ENCODE measurements around the gene P2RX4. TPM values are rescaled to one million over a fixed set of nuclear protein-coding genes. Genes with fewer than 3 reads are reported as not detected.

Gene P2RX4
- polyA plus RNA-seq, 3 donors: 61.8 to 87.7 (median 74.7) TPM

GRCh38 chr12:121214166-121214777 lies 4.3 kb downstream of the P2RX4 start:
- Histone ChIP-seq H3K4me2 (replicated peaks; ENCODE audit: extremely low read depth, low read length, poor library complexity, severe bottlenecking) (peak overlapping the region; percentile 55), H3K9ac (ENCODE audit: insufficient read depth, low read length, poor library complexity, severe bottlenecking) (peak overlapping the region; percentile 68), H3K9me3 (replicated peaks in 1 of 2; ENCODE audit: control insufficient read depth in 1 of 2, insufficient read depth in 1 of 2, low read length in 2 of 2) (no peaks in the 10 kb centered on the region), H3K27ac (ENCODE audit: low read depth in 1 of 2, low read length in 2 of 2) (peak overlapping the region; percentile 95 to 97), H3K27me3 (ENCODE audit: control insufficient read depth in 2 of 2, insufficient read depth in 2 of 2, low read length in 2 of 2) (no peaks in the 10 kb centered on the region), H4K20me1 (ENCODE audit: insufficient read depth, low read length) (no peaks in the 10 kb centered on the region), H3K36me3 (replicated peaks in 1 of 2; ENCODE audit: control insufficient read depth in 1 of 2, insufficient read depth in 2 of 2, low read length in 2 of 2) (peaks cover 24 to 30% of the 10 kb centered on the region in 2 donors), H3K4me1 (ENCODE audit: control insufficient read depth in 1 of 2, insufficient read depth in 2 of 2, low read length in 2 of 2) (peaks cover 54 to 60% of the 10 kb centered on the region in 2 donors), H3K79me2 (ENCODE audit: insufficient read depth, low read length) (peaks cover 75% of the 10 kb centered on the region), H3K4me3 (replicated peaks in 1 of 3; ENCODE audit: low read depth in 2 of 3, low read length in 3 of 3) (peak overlapping the region in 1 of 3 experiments; percentile 41), H2AFZ (ENCODE audit: insufficient read depth, low read depth, low read length, poor library complexity, severe bottlenecking) (no peak overlapping the region)
- TF ChIP-seq, protein P1, sequence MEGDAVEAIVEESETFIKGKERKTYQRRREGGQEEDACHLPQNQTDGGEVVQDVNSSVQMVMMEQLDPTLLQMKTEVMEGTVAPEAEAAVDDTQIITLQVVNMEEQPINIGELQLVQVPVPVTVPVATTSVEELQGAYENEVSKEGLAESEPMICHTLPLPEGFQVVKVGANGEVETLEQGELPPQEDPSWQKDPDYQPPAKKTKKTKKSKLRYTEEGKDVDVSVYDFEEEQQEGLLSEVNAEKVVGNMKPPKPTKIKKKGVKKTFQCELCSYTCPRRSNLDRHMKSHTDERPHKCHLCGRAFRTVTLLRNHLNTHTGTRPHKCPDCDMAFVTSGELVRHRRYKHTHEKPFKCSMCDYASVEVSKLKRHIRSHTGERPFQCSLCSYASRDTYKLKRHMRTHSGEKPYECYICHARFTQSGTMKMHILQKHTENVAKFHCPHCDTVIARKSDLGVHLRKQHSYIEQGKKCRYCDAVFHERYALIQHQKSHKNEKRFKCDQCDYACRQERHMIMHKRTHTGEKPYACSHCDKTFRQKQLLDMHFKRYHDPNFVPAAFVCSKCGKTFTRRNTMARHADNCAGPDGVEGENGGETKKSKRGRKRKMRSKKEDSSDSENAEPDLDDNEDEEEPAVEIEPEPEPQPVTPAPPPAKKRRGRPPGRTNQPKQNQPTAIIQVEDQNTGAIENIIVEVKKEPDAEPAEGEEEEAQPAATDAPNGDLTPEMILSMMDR (IDR thresholded peaks at IDR 0.05): no peak
- H3K36me3 Mint-ChIP-seq: peaks cover 34 to 54% of the 10 kb centered on the region in 2 donors
- H3K27me3 Mint-ChIP-seq (ENCODE audit: low read depth in 3 of 3): peaks cover 0 to 2% (median 0%) of the 10 kb centered on the region in 3 donors
- H3K9me3 Mint-ChIP-seq: peaks cover 0 to 2% (median 0%) of the 10 kb centered on the region in 7 donors
- WGBS (ENCODE audit: insufficient coverage): 81% methylated on average over 7 of the region's 11 CpGs
- peak overlapping the region; percentile 98 to 100 (median 99) for H3K27ac Mint-ChIP-seq
- peak overlapping the region; percentile 57 to 62 for H3K4me3 Mint-ChIP-seq
- H3K4me1 Mint-ChIP-seq: peaks cover 54% of the 10 kb centered on the region
- intact Hi-C loops (cut with micrococcal nuclease): loop anchor here (1.0 to 5.0 kb wide), 4 partner anchors 37 to 70 kb away; no protein-coding TSS in a partner anchor
- peak; percentile 91 to 98 (median 96) for DNase-seq

GRCh38 chr12:121214855-121215745 lies 5.2 kb downstream of the P2RX4 start:
- 92% methylated on average over 4 of the region's 14 CpGs for WGBS (ENCODE audit: insufficient coverage)
- Mint-ChIP-seq H3K27ac (peak overlapping the region; percentile 98 to 100 (median 99)), H3K9me3 (no peaks in the 10 kb centered on the region), H3K4me1 (peaks cover 53% of the 10 kb centered on the region), H3K4me3 (peak overlapping the region; percentile 57 to 62), H3K36me3 (peaks cover 40 to 58% of the 10 kb centered on the region in 2 donors), H3K27me3 (ENCODE audit: low read depth in 3 of 3) (peaks cover 0 to 3% (median 0%) of the 10 kb centered on the region in 3 donors)
- Histone ChIP-seq H3K36me3 (replicated peaks in 1 of 2; ENCODE audit: control insufficient read depth in 1 of 2, insufficient read depth in 2 of 2, low read length in 2 of 2) (peaks cover 28 to 38% of the 10 kb centered on the region in 2 donors), H4K20me1 (ENCODE audit: insufficient read depth, low read length) (no peaks in the 10 kb centered on the region), H3K4me3 (replicated peaks in 1 of 3; ENCODE audit: low read depth in 2 of 3, low read length in 3 of 3) (peak overlapping the region in 1 of 3 experiments; percentile 41), H2AFZ (ENCODE audit: insufficient read depth, low read depth, low read length, poor library complexity, severe bottlenecking) (no peak overlapping the region), H3K9ac (ENCODE audit: insufficient read depth, low read length, poor library complexity, severe bottlenecking) (peak overlapping the region; percentile 68), H3K27me3 (ENCODE audit: control insufficient read depth in 2 of 2, insufficient read depth in 2 of 2, low read length in 2 of 2) (no peaks in the 10 kb centered on the region), H3K79me2 (ENCODE audit: insufficient read depth, low read length) (peaks cover 74% of the 10 kb centered on the region), H3K4me1 (ENCODE audit: control insufficient read depth in 1 of 2, insufficient read depth in 2 of 2, low read length in 2 of 2) (peaks cover 50 to 56% of the 10 kb centered on the region in 2 donors), H3K9me3 (replicated peaks in 1 of 2; ENCODE audit: control insufficient read depth in 1 of 2, insufficient read depth in 1 of 2, low read length in 2 of 2) (no peaks in the 10 kb centered on the region), H3K27ac (ENCODE audit: low read depth in 1 of 2, low read length in 2 of 2) (peak overlapping the region; percentile 95 to 97), H3K4me2 (replicated peaks; ENCODE audit: extremely low read depth, low read length, poor library complexity, severe bottlenecking) (peak overlapping the region; percentile 55)
- peak; percentile 90 to 97 (median 95) for DNase-seq
- TF ChIP-seq, protein P1 (IDR thresholded peaks at IDR 0.05): no peak
- intact Hi-C loops (cut with micrococcal nuclease): loop anchor here (1.0 to 5.0 kb wide), 4 partner anchors 38 to 71 kb away; no protein-coding TSS in a partner anchor
